ENCODE measurements around the gene MAP3K4.

The MAP3K4 gene

DNA sequence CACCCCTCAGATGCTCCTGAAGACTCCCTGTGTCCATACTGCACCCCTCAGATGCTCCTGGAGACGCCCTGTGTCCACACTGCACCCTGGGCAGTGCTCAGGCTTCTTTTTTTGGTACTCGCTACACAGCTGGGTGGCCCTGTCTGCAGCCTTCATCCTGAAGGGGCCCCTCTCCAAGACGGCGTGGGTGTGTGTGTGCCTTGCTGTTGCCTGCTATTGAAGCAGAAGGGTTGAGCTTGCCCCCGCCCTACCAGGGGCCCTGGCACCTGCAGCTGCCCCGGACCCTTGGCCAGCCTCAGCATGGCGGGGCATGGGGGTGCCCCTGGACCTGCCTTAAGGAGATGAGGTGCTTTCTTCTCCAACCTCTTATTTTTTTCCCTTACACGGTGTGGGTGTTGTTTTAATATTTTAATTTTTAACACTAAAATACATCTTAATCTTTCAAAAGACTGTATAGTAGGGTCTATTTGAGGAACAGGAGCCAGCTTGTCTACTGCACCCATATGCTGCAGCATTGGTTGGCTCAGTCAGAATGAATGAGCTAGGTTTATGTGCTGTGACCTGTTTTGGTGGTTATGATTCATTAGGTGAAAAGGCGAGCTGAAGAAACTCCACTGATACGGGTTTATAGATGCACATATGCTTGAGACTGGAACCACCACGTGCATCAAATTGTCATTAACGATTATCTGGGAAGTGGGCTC lies 146.4 kb downstream of the MAP3K4 start:
- no peaks in the 10 kb centered on the region for H3K36me3 ChIP-seq
- H3K9me3 ChIP-seq, result no peaks in the 10 kb centered on the region
- H3K4me1 ChIP-seq (ENCODE audit: control insufficient read depth in 1 of 2, insufficient read depth in 1 of 2, low read depth in 1 of 2, low read length in 1 of 2), result no peaks in the 10 kb centered on the region
- TF ChIP-seq, protein P1, sequence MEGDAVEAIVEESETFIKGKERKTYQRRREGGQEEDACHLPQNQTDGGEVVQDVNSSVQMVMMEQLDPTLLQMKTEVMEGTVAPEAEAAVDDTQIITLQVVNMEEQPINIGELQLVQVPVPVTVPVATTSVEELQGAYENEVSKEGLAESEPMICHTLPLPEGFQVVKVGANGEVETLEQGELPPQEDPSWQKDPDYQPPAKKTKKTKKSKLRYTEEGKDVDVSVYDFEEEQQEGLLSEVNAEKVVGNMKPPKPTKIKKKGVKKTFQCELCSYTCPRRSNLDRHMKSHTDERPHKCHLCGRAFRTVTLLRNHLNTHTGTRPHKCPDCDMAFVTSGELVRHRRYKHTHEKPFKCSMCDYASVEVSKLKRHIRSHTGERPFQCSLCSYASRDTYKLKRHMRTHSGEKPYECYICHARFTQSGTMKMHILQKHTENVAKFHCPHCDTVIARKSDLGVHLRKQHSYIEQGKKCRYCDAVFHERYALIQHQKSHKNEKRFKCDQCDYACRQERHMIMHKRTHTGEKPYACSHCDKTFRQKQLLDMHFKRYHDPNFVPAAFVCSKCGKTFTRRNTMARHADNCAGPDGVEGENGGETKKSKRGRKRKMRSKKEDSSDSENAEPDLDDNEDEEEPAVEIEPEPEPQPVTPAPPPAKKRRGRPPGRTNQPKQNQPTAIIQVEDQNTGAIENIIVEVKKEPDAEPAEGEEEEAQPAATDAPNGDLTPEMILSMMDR (IDR thresholded peaks at IDR 0.05), result no peak
- no peak overlapping the region for H3K4me3 ChIP-seq (ENCODE audit: low read depth in 1 of 2, low read length in 1 of 2)
- H3K27me3 ChIP-seq, result no peaks in the 10 kb centered on the region
- no peak overlapping the region for H3K27ac ChIP-seq

DNA sequence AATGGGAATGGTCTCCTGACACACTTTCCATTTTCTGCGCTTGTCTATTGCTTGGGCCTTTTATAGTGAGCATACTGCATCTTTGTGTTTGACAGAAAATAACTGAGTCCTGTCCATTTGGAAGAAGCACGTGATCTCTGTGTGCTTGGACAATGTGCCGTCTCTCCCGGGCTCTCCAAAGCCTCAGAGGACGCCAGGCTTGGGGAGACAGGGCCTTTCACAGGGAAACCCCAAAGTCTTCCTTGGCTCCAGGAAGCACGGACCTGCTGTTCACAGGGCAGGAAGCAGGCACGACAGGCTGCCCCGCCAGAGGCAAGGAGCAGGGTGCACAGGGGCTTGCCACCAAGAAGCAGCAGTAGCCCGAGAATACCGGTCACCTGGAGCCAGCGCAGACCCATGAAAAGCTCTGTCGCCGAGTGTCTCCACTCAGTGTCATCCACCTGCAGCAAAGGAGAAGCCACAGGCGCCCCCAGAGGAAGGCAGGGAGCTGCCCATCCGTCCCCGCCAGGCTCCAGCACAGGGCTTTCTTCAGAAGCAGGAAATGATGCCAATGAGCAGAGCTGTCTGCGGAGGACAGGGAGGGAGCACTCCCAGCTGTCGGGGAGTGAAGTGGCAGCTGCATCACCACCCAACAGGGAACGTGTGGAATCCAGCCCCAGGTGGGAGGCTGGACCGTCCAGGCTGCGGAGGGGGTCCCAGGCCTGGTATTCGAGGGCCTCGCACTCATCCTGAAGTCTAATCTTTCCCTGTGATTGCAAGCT lies 147.2 kb downstream of the MAP3K4 start:
- TF ChIP-seq, protein P1 (IDR thresholded peaks at IDR 0.05), result no peak
- H3K36me3 ChIP-seq, result no peaks in the 10 kb centered on the region

DNA sequence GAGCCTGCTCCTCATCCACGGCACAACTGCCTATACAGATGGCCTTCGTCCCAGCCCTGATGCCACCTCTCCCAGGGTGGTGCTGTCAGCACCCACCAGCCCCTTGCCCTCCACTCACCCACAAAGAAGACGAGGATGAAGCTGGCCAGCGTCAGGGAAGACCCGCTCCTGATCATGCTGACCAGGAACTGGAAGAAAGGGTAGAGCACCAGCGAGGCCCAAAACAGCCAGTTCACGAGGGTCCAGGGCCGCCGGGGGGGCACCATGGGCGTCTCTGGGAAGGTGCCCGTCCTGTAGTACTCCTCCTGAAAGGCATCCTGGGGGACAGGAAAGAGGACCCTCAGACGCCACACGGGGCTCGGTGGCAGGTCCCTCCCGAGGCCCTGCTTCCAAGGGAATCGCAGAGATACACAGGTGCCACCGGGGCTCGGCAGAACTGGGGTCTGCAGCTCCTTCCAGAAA lies 147.8 kb downstream of the MAP3K4 start:
- H3K4me3 ChIP-seq (ENCODE audit: low read depth in 1 of 2, low read length in 1 of 2), result no peak overlapping the region
- no peaks in the 10 kb centered on the region for H3K4me1 ChIP-seq (ENCODE audit: control insufficient read depth in 1 of 2, insufficient read depth in 1 of 2, low read depth in 1 of 2, low read length in 1 of 2)
- H3K9me3 ChIP-seq, result no peaks in the 10 kb centered on the region
- H3K27me3 ChIP-seq, result no peaks in the 10 kb centered on the region
- TF ChIP-seq, protein P1 (IDR thresholded peaks at IDR 0.05), result no peak
- no peaks in the 10 kb centered on the region for H3K36me3 ChIP-seq
- no peak overlapping the region for H3K27ac ChIP-seq

More for the DNA sequence above, 147.2 kb downstream of the MAP3K4 start:
- H3K4me3 ChIP-seq (ENCODE audit: low read depth in 1 of 2, low read length in 1 of 2), result no peak overlapping the region
- no peak overlapping the region for H3K27ac ChIP-seq
- no peaks in the 10 kb centered on the region for H3K4me1 ChIP-seq (ENCODE audit: control insufficient read depth in 1 of 2, insufficient read depth in 1 of 2, low read depth in 1 of 2, low read length in 1 of 2)
- H3K9me3 ChIP-seq, result no peaks in the 10 kb centered on the region
- H3K27me3 ChIP-seq, result no peaks in the 10 kb centered on the region

DNA sequence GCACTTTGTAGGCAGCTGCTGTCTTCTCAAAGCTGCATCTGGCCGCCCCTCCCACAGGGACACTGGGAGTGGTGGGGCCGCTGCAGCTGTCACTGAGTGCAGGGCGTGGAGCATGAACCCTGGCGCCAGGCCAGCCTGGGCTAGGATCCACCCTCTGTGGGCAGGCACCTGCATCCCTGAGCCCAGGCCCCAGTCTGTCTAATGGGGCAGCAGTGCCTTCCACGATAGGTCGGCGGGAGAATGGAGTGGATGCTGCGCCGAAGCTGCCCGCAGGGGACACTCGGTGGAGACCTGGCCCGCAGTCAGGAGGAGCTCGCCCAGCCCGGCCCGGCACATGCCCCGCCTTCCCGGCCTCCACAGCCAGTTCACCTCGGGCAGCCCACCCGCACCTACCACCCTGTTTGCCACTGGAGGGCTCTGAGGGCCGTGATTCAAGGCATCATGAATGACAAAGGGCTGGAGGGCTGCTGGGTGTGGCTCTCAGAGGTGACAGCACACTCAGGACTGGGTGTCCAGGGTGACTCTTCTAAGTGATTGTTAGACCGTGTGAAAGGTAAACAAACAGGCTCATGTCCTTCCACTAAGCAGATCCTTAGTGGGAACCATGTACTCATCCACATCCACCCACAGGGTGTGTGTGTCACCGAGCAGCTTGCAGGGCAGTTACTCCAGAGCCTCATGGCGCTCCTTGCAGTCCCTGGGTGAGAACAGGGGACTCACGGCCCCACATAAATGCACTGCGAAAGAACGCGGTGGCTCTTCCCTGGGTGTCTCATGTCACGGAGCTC lies 148.4 kb downstream of the MAP3K4 start:
- Histone ChIP-seq H3K4me1 (ENCODE audit: control insufficient read depth in 1 of 2, insufficient read depth in 1 of 2, low read depth in 1 of 2, low read length in 1 of 2) (no peaks in the 10 kb centered on the region), H3K36me3 (no peaks in the 10 kb centered on the region), H3K9me3 (no peaks in the 10 kb centered on the region), H3K27me3 (no peaks in the 10 kb centered on the region), H3K27ac (no peak overlapping the region), H3K4me3 (ENCODE audit: low read depth in 1 of 2, low read length in 1 of 2) (no peak overlapping the region)
- TF ChIP-seq, protein P1 (IDR thresholded peaks at IDR 0.05), result no peak

DNA sequence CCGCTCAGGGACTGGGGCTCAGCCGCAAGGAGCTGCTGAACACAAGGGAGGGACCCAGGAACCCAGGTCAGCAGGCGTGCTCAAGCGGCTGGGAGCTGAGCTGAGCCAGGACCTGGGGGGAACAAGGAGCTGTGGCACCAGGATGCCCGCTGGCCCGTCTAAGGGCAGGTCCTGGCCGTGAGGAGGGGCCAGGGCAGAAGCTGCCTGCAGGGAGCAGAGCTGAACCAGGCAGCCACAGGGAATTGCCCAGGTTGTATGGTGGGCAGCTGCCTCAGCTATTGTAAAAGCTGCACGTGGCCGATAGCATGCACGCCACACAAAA lies 148.9 kb downstream of the MAP3K4 start:
- H3K4me3 ChIP-seq (ENCODE audit: low read depth in 1 of 2, low read length in 1 of 2), result no peak overlapping the region
- no peak overlapping the region for H3K27ac ChIP-seq
- TF ChIP-seq, protein P1 (IDR thresholded peaks at IDR 0.05), result no peak
- H3K36me3 ChIP-seq, result no peaks in the 10 kb centered on the region
- H3K27me3 ChIP-seq, result no peaks in the 10 kb centered on the region
- no peaks in the 10 kb centered on the region for H3K4me1 ChIP-seq (ENCODE audit: control insufficient read depth in 1 of 2, insufficient read depth in 1 of 2, low read depth in 1 of 2, low read length in 1 of 2)
- H3K9me3 ChIP-seq, result no peaks in the 10 kb centered on the region

All from neutrophil (primary cell).